Activated CD4-positive, alpha-beta T cell treated with anti-CD3 and anti-CD28 coated beads, Interleukin-2, Interleukin-6, amounts not matched to agents 100 ng/mL and 50 ng/mL, durations not matched to agents 16 hours and 8 hours (primary cell): ENCODE data around the gene CEP131.

ENCODE experiments used
- DNase-seq: peaks from one replicate; pipeline ENCODE4 v3.0.0-alpha.2; 2020

CEP131 gene

DNA sequence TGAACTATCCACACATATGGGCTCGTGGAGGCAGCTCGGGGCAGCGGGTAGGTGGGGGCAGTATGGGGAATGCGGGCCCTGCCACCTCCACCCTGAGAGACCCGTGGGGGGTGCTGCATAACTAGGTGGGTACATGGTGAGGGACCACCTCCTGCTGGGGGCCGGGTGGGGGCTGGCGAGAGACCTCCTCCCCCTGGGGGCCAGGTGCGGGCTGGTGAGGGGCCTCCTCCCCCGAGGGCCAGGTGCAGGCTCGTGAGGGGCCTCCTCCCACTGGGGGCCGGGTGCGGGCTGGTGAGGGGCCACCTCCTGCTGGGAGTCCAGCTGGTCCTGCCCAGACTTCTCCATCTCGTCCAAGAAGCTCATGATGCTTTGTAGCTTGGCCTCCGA is 25.4 kb downstream of the CEP131 start:
- DNase-seq = no peak

DNA sequence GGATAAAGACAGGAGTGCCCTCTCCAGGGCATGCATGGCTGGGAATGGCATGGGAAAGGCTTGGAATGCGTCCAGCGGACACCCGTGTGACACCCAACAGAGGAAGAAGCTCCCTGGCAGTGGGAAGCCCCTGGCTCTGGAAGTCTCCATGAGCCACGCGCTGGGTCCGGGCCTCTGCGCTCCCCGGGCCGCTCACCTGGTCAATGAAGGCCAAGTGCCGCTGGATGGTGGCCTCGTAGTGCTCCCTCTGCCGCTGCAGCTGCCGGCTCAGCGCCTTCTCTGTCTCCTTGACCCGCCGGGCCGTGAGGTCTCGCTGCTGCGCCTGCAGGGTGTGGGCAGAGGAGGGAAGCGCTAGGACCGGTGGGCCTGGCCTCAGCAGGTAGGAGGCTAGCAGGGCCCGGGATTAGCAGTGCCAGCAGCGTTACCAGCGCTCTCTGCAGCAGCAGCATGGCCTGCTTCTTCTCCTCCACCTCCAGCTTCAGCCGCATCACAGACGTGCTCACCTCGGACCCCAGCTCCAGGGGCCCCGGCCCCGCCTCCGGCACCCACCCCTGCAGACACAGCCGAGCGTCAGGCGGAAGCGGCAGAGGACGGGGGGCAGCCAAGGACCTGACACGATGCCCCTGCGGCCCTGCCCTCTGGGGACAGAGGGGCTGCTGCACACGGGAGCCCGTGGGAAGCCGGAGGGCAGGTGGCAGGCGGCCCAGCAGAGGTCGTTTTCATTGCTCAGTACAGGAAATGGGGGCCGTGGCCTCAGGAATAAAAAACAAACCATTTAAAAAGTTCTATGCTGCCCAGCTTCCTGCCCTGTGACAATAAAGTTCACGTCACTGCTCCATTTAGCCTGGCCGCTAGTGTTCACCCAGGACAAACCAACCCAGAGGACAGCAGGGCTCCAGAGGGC is 26.0 kb downstream of the CEP131 start:
- no peak for DNase-seq

DNA sequence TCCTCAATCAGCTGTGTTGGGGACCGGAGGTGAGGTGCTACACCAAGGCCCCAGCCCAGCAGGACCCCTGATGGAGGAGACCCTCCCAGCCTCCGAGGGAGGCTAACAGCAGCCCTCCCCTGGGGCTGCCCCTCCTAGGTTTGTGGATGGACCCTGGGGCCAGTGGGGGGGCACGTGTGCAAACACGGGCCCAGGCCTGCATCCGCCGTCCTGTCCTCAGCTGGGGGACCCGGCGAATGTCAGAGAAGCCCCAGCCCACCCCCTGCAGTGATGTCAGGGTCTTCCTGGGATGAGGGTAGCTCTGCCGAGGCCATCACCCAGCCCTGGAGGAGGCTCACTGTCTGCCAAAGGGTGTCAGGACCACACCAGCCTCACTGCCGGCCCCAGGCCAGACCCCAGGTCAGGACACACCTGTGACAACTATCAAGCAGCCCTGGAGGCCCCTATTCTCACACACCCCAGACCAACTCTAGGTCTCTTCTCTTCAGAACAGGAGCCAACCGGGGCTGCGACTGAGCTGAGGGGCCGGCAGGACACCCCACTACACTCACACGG is 26.7 kb downstream of the CEP131 start:
- DNase-seq = no peak

- DNase-seq = no peak
These were observed 27.5 kb downstream of the CEP131 start for GRCh38 chr17:81194941-81195901.

DNA sequence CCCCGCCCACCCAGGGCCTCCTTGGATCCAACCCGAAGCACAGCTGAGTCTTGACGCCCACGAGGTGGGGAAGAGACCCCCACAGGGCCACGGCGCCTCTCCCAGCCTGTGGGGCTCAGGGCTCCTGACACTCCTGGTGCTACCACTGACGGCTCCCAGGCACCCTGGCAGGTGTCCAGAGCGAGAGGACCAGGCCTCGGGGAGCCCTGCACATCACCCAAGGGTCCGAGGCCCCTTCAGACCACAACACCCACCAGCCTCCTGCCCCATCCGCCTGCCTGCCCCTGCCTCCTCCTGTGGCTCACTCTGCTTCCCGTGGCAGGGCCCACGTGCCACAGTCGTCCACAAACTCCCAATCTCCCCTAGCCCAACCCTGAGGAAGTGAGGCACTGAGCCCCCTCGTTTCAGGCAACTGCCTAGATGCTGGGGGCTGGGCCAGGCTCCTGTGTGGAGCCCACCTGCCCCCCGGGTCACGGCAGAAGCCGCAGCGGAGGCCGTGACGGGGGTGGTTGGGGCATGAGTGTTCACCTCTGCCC is 28.5 kb downstream of the CEP131 start:
- DNase-seq = no peak

DNA sequence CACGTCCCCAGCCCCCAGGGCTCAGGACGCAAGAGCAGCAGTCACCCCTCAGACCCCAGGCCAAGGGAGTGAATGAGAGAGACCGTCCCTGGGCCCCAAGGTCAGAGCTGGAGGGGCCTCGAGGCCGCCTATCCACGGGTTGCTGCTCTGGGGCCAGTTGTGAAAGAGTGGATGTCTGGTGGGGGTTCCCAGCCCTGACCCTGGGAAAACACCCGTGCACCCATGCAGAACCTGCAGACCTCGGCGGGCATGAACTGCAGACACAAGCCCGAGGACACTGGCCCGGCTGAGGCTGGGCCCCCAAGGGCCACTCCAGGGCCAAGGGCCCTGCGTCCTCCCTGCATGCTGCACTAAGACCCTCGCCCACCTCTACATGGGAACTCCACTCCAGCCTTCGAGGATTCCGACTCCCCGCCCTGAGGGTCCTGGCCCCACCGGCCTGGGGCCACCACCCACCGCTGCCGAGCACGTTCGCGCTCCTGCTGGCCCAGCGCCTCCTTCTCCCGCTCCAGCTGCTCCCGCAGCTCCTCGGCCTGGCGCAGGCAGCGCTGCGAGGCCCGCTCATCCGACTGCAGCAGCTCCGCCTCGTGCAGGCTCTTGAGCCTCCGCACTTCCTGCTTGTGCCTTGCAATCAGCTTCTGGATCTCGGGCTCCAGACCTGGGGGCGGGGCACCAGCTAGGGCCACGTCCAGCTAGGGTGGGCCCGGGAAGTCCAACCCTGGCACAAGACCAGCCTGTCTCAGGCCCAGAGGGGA is 29.1 kb downstream of the CEP131 start:
- DNase-seq = no peak

DNA sequence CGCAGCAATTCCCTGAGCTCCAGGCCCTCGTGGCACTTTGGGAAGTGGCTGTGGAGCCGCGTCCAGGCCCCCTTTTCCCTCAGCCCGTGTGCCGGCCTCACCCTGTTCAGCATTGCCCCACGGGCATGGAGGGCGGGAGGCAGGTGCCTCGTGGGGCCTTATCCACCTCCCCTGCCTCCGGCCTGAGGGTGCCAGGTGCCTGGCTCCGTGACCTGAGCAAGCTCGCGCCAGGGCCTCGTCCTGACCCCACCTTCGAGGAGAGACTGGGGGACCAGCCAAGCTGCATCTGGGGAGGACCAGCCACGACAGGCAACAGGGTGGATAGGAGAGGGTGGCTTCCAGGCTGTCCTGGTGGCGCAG is 29.7 kb downstream of the CEP131 start:
- DNase-seq = no peak

DNA sequence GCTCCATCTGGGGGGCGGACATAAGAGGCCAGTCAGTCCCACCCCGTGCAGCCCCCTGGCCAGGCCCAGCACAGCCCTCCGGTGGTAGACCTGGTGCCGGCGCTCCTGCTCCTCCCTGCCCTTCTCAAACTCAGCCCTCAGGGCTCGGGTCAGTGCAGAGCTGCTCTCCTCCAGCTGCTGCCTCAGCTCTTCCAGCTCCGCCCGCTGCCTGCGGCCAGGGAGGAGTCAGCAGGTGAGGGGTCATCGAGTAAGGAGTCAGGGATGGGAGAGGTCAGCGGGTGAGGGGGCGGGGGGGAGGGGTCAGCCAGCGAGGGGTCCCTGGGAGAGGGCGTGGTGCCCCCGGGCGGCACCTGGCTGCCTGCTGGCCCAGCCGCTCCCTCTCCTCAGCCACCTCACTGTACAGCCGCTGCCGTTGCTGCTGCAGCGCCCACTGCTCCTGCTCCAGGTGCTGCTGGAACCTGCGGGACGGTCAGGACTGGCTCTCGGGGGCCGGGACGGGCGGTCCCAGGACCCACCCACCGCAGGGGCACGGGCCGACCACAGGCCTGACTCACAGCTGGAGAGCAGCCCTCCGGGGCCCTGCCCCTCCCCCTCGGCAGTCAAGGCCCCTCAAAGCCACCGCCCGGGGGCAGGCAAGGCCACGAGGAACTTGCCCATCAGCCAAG is 30.2 kb downstream of the CEP131 start:
- no peak for DNase-seq

DNA sequence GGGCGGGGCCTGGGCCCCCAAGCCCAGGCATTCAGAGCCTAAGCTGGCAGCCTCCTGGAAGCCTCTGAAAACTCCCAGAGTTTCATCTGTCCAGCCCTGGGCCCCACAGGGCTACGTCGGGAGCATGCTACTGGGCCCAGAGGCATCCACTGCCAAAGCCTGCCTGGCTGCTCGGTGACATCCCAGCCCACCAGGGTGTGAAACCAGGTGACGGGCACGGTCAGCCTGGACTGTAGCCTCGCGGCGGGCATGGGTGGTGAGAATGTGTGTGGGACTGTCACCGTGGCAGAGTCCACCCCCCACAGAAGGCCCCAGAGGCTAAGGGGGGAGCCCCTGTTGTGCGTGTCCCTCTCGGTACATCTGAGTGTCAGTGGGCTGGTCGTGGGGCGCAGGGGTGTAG is 31.1 kb downstream of the CEP131 start:
- no peak for DNase-seq

- no peak for DNase-seq
These were observed 31.6 kb downstream of the CEP131 start for GRCh38 chr17:81191116-81191515.

- DNase-seq = no peak
These were observed 32.2 kb downstream of the CEP131 start for GRCh38 chr17:81190591-81190990.

- DNase-seq = no peak
These were observed 32.9 kb downstream of the CEP131 start for GRCh38 chr17:81189670-81190530.

- no peak for DNase-seq
These were observed 33.7 kb downstream of the CEP131 start for GRCh38 chr17:81189016-81189415.

- DNase-seq = no peak
These were observed 34.3 kb downstream of the CEP131 start for GRCh38 chr17:81188491-81188840.

- DNase-seq = no peak
These were observed 34.9 kb downstream of the CEP131 start for GRCh38 chr17:81187586-81188490.

GRCh38 chr17:81187120-81187519 is 35.6 kb downstream of the CEP131 start:
- no peak for DNase-seq

DNA sequence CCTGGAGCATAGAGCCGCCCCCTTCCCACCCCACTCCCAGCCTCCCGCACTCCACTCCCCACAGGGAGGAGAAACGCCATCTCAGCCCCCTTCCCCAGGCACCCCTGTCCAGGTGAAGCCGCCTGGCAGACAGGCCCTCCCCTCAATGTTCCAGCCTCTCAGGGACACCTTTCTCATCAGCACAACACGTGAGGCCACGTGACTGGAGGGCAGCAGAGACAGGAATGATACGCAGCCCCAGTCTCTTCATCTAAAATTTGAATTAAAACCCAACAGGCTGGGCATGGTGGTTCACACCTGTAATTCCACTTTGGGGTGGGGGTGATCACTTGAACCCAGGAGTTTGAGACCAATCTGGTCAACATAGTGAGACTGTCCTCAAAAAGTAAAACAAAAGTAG is 36.6 kb downstream of the CEP131 start:
- no peak for DNase-seq

DNA sequence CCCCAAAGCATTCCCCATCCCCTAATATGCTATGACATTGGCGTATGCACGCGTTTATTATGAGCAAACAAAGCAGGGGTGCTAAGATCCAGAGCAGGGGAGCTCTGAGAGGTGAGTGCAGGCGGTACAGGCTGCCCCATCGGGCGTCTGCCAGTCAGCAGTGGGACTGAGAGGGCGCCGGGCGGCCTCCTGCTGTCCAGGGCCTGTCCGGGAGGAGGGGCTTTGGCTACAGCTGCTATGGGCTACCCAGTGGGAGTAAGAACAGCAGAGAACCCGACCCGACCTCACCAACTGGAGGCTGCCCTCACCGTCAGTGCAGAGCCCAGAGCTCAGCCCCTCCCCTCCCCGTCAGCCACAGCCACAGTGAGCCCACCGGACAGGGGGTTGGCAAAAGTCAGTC is 38.2 kb downstream of the CEP131 start:
- DNase-seq = no peak

DNA sequence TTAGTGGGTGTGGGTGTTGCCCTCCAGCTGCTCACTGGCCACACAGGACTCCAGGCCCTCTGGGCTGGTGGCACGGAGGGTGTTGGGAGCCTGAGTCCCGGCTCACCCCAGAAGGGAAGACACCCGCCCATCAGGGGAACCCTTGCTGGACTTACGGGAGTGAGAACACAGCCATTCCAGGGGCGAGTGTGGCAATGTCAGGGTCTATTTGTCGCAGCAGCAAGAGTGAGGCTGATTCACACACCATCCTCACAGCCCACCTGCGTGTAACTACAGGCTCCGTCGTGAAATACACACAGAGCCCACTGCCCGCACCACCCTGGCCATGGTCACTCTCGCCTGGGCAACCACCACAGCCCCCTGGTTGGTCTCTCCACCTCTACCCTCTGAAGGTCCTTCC is 39.0 kb downstream of the CEP131 start:
- no peak for DNase-seq

DNA sequence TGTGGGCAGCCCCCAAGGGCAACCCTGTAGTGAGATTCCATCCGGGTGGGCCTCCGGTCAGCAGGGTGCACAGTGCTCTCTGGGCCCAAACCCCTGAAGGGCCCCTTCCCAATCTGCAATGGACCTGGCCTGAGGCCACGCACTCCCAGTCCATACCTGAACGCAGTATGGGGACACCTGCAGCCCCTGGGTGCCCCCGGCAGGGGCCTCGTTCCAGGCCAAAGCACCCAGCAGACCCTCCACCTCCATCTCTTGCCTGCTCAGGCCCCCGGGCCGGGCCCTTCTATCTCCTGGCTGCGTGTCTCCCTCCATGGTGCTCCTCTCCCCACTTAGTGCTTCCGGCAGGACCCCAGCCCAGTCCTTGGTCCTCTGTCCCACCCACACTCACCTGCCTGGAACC is 39.4 kb downstream of the CEP131 start:
- DNase-seq = no peak
